Fibroblast of villous mesenchyme (primary cell): ENCODE measurements around the gene P2RY14. TPM values are rescaled to one million over a fixed set of nuclear protein-coding genes. Genes with fewer than 3 reads are reported as not detected.

Source experiments
- DNase-seq: peaks from one replicate; pipeline ENCODE4 v3.0.0-alpha.2; 2010; ENCODE audit warnings: low read depth
- H3K4me3 ChIP-seq: 2 replicates; pipeline ENCODE4 v1.5.1; 2011; ENCODE audit warnings: low read depth, mild to moderate bottlenecking, low read length
- CTCF ChIP-seq: IDR thresholded peaks from 2 replicates; pipeline ENCODE4 v1.5.1; 2012; ENCODE audit warnings: low read depth, mild to moderate bottlenecking, low read length; ENCODE audit not compliant: insufficient read depth
- total RNA-seq: library from RNA; depleted of rRNA; stranded (reverse); fragments of >200 nt; gene quantifications from 2 replicates; pipeline ENCODE4 v1.2.3, GENCODE V29; 2012

Gene P2RY14
- total RNA-seq, 1 donor, result not detected

GRCh38 chr3:151201051-151201730 is 77.2 kb downstream of the P2RY14 start:
- TF ChIP-seq CTCF, result no peak
- H3K4me3 ChIP-seq, result no peak overlapping the region
- DNase-seq, result no peak

- no peak for TF ChIP-seq CTCF
- DNase-seq, result no peak
- no peak overlapping the region for H3K4me3 ChIP-seq
Measured at GRCh38 chr3:151200586-151200985, 77.8 kb downstream of the P2RY14 start.

- TF ChIP-seq CTCF, result no peak
- H3K4me3 ChIP-seq, result no peak overlapping the region
- no peak for DNase-seq
Measured at GRCh38 chr3:151199554-151200438, 78.5 kb downstream of the P2RY14 start.

GRCh38 chr3:151198849-151199248 is 79.5 kb downstream of the P2RY14 start:
- no peak for DNase-seq
- H3K4me3 ChIP-seq, result no peak overlapping the region
- no peak for TF ChIP-seq CTCF

- H3K4me3 ChIP-seq, result no peak overlapping the region
- no peak for TF ChIP-seq CTCF
- no peak for DNase-seq
Measured at GRCh38 chr3:151197981-151198767, 80.2 kb downstream of the P2RY14 start.

- DNase-seq, result no peak
- H3K4me3 ChIP-seq, result no peak overlapping the region
- TF ChIP-seq CTCF, result no peak
Measured at GRCh38 chr3:151197228-151197627, 81.1 kb downstream of the P2RY14 start.
